AG09319 (cell line): Measurements from ENCODE around the gene GIGYF2.

ENCODE experiments used
- DNase-seq: peaks from one replicate; pipeline ENCODE4 v3.0.0-alpha.2; 2010; ENCODE audit warnings: low read depth; ENCODE audit errors: extremely low read depth
- TF ChIP-seq, protein P1 (sequence below): IDR thresholded peaks from 2 replicates; pipeline ENCODE4 v1.5.1; 2011; ENCODE audit warnings: low read depth, mild to moderate bottlenecking, inconsistent platforms, low read length, moderate library complexity

Gene GIGYF2

GRCh38 chr2:232761301-232761907 lies 64.3 kb downstream of the GIGYF2 start:
- TF ChIP-seq, protein P1, sequence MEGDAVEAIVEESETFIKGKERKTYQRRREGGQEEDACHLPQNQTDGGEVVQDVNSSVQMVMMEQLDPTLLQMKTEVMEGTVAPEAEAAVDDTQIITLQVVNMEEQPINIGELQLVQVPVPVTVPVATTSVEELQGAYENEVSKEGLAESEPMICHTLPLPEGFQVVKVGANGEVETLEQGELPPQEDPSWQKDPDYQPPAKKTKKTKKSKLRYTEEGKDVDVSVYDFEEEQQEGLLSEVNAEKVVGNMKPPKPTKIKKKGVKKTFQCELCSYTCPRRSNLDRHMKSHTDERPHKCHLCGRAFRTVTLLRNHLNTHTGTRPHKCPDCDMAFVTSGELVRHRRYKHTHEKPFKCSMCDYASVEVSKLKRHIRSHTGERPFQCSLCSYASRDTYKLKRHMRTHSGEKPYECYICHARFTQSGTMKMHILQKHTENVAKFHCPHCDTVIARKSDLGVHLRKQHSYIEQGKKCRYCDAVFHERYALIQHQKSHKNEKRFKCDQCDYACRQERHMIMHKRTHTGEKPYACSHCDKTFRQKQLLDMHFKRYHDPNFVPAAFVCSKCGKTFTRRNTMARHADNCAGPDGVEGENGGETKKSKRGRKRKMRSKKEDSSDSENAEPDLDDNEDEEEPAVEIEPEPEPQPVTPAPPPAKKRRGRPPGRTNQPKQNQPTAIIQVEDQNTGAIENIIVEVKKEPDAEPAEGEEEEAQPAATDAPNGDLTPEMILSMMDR = peak; percentile 63
- peak; percentile 16 for DNase-seq

- DNase-seq = no peak
- TF ChIP-seq, protein P1 = no peak
Measured at GRCh38 chr2:232767866-232768265, 70.7 kb downstream of the GIGYF2 start.

DNA sequence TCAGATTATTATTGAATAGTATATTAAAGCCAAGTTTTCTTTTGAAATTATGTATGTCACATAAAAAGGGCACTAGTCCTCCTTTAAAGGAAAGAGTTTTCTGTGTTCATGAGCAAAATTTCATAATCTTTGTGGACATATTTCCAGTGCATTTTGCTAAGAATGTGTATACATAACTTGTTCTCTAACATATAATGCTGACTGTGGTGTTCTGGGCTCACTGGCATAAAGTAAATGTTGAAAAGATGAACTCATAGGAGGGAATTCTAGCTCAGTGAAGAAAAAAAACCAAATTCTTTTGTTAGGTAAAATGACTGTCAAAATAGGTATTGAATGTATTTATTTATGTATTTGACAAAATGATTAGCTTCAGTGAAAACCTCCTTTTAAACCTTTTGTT lies 73.1 kb downstream of the GIGYF2 start:
- TF ChIP-seq, protein P1 = no peak
- DNase-seq = no peak

GRCh38 chr2:232771870-232772269 lies 74.7 kb downstream of the GIGYF2 start:
- TF ChIP-seq, protein P1 = no peak
- no peak for DNase-seq

- TF ChIP-seq, protein P1 = no peak
- no peak for DNase-seq
Measured at GRCh38 chr2:232772531-232772930, 75.4 kb downstream of the GIGYF2 start.

DNA sequence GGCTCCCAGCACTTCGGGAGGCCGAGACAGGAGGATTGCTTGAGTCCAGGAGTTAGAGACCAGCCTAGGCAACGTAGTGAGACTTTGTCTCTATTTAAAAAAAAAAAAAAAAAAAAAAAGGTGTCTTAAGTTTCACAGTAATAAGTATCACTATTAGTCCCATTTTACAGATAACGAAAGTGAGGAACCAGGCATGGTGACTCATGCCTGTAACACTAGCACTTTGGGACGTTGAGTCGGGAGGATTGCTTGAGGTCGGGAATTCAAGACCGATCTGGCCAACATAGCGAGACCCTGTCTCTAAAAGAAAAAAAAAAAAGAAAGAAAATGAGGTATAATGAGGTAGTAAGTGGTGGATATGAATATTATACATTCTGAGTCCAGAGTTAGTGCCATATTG lies 76.7 kb downstream of the GIGYF2 start:
- TF ChIP-seq, protein P1 = no peak
- no peak for DNase-seq

DNA sequence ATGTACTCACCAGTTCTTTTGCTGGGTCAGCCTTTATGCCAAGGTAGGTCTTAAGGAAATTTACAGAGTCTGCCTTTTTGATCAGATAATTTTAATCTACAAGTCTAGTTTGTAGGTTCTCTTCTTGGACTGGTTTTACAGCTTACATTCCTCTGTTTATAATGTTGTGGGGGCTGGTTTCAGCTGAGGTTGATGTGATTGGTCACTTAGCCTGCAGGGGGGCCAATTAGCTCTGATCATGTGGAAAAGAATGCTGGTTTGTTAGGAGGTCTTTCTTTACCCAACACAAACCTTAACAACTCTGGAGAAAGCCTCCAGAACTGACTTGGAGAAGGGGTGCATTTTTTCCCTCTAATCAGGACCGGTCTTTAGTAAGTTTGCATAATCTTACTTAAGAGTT lies 79.3 kb downstream of the GIGYF2 start, which contains the start of gene KCNJ13:
KCNJ13 (minus strand) TSS at position 131 of the 400 bp plus-strand sequence. CDS start 5,203 bp downstream, outside the sequence.
- TF ChIP-seq, protein P1 = no peak
- DNase-seq = no peak
